Activated CD4-positive, alpha-beta T cell treated with anti-CD3 and anti-CD28 coated beads, Interleukin-2, amount 50 U/mL, for 4 hours (primary cell): ENCODE data around the gene FBXL20.
"Not testable (repeated sequence)": the region's sequence is repeated elsewhere in the genome, so short reads cannot be mapped to it uniquely, and the experiment has no call there.

ENCODE experiments used
- DNase-seq, 2 experiments: peaks; one replicate each; pipeline ENCODE4 v3.0.0-alpha.2; 2020

FBXL20 gene, protein sequence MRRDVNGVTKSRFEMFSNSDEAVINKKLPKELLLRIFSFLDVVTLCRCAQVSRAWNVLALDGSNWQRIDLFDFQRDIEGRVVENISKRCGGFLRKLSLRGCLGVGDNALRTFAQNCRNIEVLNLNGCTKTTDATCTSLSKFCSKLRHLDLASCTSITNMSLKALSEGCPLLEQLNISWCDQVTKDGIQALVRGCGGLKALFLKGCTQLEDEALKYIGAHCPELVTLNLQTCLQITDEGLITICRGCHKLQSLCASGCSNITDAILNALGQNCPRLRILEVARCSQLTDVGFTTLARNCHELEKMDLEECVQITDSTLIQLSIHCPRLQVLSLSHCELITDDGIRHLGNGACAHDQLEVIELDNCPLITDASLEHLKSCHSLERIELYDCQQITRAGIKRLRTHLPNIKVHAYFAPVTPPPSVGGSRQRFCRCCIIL

GRCh38 chr17:39401412-39402243, at the start of gene FBXL20:
Gene FBXL20, minus strand, starts transcription at chr17:39401626. Its CDS starts 224 bp downstream, at chr17:39401402.
- peak; percentile 93 to 94 for DNase-seq

GRCh38 chr17:39450847-39451581, 49.6 kb upstream of the FBXL20 start, which contains the start of gene MED1:
Gene MED1, minus strand, starts transcription at chr17:39451263. Its CDS starts 201 bp downstream, at chr17:39451062.
- peak; percentile 86 to 87 for DNase-seq

GRCh38 chr17:39450051-39450450, 48.6 kb upstream of the FBXL20 start:
- no peak for DNase-seq

DNA sequence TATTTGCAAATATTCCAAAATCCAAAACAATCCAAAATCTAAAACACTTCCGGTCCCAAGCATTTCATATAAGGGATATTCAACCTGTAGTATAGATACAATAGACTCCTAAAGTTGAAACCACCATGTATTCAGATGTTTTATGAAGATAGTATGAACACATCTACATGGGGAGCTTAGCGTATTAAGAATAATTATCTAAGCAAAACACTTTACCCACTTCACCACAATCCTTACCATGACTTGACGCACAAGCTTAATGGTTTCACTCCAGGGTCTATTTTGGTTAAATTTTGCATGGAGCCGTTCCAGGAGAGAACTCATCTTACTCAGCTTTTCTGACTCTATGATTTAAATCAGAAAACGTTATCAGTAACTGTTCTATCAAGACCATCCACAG, 46.1 kb upstream of the FBXL20 start:
- DNase-seq = no peak

DNA sequence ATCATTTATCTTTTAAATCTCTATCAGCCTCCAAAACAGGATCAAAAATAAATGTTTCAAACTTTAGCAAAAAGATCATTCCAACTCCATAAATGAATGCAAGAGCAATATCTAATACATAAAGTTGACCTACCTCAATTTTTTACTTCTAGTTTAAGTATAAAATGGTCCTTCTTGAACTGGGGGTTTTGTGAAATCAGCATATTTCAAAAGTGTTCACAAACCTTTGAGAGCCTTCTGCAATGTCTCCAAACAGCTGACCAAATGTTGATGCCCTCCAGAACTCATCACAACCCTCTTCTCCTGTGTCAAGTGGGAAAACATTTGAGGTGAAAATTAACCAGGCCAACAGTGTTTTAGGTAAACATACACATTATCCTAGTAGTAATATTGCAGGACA, 41.9 kb upstream of the FBXL20 start:
- DNase-seq = no peak

DNA sequence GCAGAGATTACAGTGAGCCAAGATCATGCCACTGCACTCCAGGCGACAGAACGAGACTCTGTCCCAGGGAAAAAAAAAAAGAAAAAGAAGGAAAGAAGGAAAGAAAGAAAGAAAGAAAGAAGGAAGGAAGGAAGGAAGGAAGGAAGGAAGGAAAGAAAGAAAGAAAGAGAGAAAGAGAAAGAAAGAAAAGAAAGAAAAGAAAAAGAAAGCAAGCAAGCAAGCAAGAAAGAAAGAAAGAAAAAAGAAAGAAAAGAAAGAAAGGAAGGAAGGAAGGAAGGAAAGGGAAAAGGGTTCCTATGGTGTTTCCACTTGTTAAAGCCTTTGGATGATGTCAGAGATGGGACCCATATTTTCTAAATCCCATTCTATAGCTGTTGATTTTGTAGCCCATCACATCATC, 38.4 kb upstream of the FBXL20 start:
- DNase-seq = not testable (repeated sequence)

DNA sequence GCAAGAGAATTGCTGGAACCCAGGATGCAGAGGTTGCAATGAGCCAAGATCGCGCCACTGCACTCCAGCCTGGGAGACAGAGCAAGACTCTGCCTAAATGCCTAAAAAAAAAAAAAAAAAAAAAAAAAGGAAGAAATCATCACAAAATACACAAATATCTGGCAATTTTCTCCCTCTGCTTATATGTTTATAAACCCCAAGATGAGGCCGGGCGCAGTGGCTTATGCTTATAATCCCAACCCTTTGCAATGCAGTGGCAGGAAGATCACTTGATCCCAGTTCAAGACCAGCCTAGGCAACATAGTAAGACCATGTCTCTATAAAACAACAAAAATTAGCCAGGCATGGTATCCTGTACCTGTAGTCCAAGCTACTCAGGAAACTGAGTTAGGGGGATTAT, 28.2 kb upstream of the FBXL20 start:
- no peak for DNase-seq

GRCh38 chr17:39416141-39416540, 14.7 kb upstream of the FBXL20 start:
- DNase-seq = no peak

- no peak for DNase-seq
Measured at GRCh38 chr17:39410279-39410678, 8.9 kb upstream of the FBXL20 start.

DNA sequence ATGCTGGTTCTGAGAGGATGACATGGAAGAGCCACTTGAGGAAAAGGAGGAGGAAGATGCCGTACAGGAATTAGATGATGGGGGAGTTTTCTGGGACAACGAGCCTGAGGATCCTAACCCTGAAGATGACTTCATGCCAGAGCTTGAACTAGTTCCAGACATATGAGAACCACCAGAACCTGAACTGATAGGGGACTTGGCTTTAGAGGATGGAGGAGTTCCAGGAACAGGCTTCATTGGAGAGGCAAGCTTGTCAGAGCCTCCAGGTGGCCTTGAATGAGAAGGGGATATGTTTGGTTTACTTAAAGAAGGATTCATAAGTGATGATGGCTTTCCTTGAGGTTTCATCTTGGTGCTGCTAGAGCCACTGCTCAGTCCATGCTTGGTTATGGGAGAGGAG, 6.9 kb upstream of the FBXL20 start:
- DNase-seq = no peak

DNA sequence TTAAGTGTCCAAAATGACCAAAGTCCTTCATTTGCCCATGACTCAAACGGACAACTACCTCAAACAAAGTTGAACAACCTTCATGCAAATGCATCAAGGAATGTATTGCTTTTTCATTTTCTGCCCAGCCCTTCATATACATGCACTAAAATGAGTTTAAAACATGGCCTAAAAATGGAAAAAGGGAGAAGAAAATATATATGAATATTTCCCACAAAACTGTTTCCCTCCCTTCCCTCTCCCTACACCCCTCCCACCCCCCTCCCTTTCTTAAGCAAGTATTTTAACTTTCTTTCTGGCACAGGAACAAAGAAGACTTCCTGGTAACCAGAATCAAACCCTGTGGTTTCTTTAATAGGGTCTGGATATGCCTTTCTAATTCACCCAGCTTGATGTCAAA, 5.5 kb upstream of the FBXL20 start:
- DNase-seq = no peak

- no peak for DNase-seq
Measured at GRCh38 chr17:39405436-39405835, 4.0 kb upstream of the FBXL20 start.

DNA sequence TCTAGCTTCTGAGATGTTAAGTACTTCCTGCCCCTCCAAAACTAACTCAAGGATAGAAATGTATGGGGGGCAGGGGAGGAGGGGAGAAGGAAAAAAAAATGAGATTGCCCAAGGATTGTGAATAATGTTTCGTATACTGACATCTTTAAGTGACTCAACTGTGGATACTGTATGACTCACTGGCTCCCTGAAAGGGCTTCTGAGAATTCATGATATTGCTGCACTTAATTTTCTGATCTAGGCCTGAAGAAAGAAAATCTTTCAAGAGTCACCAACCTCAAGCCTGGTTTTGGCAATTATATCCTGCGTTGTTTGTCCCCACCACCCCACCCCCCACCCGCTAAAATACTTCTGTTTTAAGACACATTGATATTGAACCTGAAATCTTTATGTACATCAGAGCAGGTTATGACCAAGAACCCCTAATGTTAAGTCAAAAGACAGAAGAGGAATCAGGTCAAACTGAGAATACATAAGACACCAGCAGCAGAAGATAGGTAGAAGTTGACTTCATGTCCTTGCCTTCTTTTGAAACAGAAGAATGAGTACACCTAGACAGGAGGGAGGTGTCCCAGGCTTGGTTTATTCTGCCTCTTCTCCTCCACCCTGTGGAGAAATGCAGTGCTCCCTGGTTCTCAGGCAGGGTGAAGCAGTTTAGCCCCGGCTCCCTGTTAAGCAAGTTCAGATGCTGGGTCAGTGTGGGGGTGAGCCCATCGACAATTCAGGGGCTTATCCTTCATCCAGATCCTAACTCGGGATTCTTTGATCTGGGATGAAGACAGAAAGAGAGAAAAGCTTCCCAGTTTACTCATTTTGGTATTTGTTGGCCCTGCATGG, 3.3 kb upstream of the FBXL20 start:
- DNase-seq = no peak

DNA sequence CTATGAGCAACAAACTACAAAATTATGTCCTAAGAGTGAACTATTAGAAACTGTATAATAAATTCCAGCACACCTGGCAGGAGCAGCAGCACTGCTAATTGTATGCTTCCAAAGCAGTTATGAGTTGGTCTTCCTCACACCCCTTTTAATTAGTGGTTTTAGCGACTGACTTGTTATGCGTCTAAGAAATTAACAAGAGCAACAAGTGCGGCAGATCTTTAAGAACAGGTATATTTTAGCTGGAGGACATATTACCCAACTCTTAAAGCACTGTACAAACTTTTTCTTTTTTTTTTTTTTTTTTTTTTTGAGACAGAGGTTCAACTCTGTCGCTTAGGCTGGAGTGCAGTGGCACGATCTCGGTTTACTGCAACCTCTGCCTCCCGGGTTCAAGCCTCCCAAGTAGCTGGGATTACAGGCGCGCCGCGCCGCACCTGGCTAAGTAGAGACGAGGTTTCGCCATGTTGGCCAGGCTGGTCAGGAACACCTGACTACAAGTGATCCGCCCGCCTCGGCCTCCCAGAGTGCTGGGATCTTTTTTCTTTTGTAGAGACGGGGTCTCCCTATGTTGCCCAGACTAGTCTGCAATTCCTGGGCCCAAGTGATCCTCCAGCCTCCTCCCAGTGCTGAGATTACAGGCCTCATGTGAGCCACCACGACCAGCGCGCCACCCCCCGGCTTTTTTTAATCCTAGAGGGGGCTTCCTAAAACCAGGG, 1.6 kb upstream of the FBXL20 start:
- no peak for DNase-seq

DNA sequence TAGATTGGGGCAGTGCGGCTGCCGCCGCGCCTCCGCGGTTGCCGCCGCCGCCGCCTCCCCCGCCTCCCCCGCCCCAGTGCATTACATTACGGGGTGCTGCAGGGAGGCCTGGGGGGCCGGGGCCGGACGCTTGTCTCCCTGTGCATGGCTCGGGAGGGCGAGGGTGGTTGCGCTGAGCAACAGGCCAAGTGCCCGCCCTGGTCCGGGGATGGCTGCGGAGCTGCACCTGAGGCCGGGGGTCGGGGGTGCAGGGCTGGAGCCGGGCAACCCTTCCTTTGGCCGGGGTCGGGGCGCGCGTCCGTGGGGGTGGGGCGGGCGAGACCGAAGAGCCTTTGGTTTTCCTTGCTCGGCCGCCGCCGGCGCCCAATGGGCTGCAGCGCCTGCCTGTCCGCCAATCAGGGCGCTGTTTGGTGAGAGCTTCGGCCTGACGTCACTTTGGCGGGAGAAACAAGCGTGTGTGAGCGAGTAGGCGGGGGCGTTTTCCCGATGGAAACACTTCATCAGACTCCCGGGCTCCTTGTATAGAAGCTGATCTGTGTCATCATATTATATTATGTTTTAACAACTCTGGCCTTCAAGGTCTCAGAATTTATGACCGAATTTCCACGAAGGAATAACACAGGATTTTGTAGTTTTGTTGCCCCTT, 941 bp upstream of the FBXL20 start:
- DNase-seq = peak; percentile 74 to 75

- no peak for DNase-seq
Measured at GRCh38 chr17:39400547-39401411, 647 bp downstream of the FBXL20 start.

DNA sequence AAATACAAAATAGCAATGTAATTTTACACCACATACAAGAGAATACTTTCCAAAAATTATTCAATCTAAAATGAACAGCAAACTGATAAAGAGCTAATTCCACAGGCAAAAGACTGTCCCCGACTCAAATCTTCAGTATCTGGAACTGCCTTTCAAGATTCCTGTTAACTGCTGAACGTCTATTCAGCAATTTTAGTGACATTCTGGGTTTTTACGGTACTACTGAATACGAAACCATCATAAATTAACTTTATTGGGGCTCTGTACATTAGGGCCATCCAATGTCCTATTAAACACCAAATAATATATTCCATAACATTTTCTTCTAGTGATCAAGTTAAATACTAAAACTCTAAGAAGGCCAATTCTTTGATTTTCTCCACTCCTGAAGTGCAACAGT, 1.6 kb downstream of the FBXL20 start:
- no peak for DNase-seq

DNA sequence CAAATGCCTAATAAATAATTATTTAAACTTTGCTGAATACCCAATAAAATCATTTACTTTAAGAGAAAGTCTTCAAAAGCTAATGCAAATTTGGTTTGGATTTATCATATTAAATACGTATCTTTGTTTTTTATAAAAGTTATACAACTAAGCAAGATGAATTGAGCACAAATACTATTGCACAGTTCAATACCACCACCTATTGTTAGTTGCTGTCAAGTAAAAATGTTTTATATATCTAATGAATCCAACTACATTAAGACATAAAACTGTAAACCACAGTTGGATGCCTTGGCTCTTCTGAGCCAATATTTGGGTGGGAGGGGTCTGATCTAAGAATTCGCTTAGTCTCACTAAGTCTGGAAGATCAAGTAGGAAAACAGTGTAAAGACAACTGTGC, 7.7 kb downstream of the FBXL20 start:
- no peak for DNase-seq

DNA sequence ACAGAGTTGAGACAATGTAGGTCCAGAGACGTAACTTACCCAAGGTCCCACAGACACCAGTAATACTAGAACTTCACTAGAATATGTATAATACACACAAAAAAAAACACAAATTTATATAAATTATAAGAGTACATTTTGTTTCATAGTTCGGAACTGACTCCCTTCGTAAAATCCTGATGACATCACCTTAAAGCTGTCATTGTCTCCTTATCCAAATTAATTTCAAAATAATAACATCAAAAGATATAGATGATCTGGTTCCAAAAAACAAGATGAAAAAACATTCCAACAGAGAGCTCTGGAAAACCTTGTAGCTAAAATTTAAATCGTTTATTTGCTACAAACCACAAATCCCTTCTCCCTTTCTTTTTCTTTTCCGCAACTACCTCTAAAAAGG, 10.0 kb downstream of the FBXL20 start:
- no peak for DNase-seq

DNA sequence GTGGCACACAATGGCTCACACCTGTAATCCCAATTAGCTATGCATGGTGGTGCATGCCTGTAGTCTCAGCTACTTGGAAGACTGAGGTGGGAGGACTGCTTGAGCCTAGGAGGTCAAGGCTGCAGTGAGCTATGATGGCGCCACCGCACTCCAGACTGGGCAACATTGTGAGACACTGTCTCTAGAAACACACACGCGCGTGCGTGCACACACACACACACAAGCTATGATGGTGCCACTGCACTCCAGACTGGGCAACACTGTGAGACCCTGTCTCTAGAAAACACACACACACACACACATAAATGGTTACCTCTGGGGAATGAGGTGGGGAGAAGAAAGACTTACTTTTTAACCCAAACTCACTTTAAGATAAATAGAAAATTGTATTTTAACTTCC, 16.4 kb downstream of the FBXL20 start:
- no peak for DNase-seq
